Spleen (tissue), 11 donors: Measurements from ENCODE around the gene HIGD1A. TPM values are rescaled to one million over a fixed set of nuclear protein-coding genes. Genes with fewer than 3 reads are reported as not detected.
A peak's percentile ranks its signal among the peaks of the same experiment; 100 is the strongest.

Experiments used
- DNase-seq: peaks from one replicate; pipeline ENCODE4 v3.0.0-alpha.2; 2020
- H3K27ac ChIP-seq, 8 donors: fragments of 200-600 bp; sonication (generic) in 7 of 8; 1 replicate in 4 of 8; 2 replicates in 4 of 8; pipeline versions ENCODE4 v1.5.0 to v1.8.0; 2016 to 2021; ENCODE audit warnings: inconsistent platforms in 4 of 8, mild to moderate bottlenecking in 4 of 8, moderate library complexity in 1 of 8
- H3K27me3 ChIP-seq, 7 donors: fragments of 200-600 bp; sonication (generic) in 6 of 7; replicated peaks in 1 of 7; 1 replicate in 4 of 7; 2 replicates in 3 of 7; pipeline versions ENCODE4 v1.5.0 to v1.8.0; 2016 to 2021; ENCODE audit warnings: inconsistent platforms in 3 of 7, mild to moderate bottlenecking in 1 of 7
- H3K36me3 ChIP-seq, 6 donors: fragments of 200-600 bp; sonication (generic) in 5 of 6; 1 replicate in 4 of 6; 2 replicates in 2 of 6; pipeline versions ENCODE4 v1.5.0 to v1.8.0; 2016 to 2021; ENCODE audit warnings: inconsistent platforms in 2 of 6
- H3K4me1 ChIP-seq, 6 donors: fragments of 200-600 bp; sonication (generic) in 5 of 6; 1 replicate in 3 of 6; 2 replicates in 3 of 6; pipeline versions ENCODE4 v1.5.0 to v1.8.0; 2016 to 2021; ENCODE audit warnings: inconsistent platforms in 3 of 6
- H3K4me3 ChIP-seq, 8 donors: fragments of 200-600 bp; sonication (generic) in 7 of 8; 1 replicate in 4 of 8; 2 replicates in 4 of 8; pipeline versions ENCODE4 v1.5.0 to v1.8.0; 2016 to 2021; ENCODE audit warnings: inconsistent platforms in 4 of 8, mild to moderate bottlenecking in 4 of 8, moderate library complexity in 2 of 8
- H3K9me3 ChIP-seq, 8 donors: fragments of 200-600 bp; sonication (generic) in 7 of 8; 1 replicate in 4 of 8; 2 replicates in 4 of 8; pipeline versions ENCODE4 v1.5.0 to v1.8.0; 2016 to 2021; ENCODE audit warnings: inconsistent platforms in 4 of 8
- CTCF ChIP-seq, 11 experiments: fragments of 200-600 bp in 7 of 11; fragments of 450-650 bp in 4 of 11; sonication (generic) in 4 of 11; IDR thresholded peaks in 8 of 11; conservative IDR thresholded peaks in 3 of 11; 1 replicate in 7 of 11; 2 replicates in 4 of 11; pipeline versions ENCODE4 v1.4.0 to v1.8.0; 2016 to 2021; ENCODE audit warnings: antibody characterized with exemption in 11 of 11, inconsistent platforms in 4 of 11, mild to moderate bottlenecking in 1 of 11
- POLR2A ChIP-seq, 3 donors: fragments of 450-650 bp; IDR thresholded peaks; one replicate each; pipeline ENCODE4 v1.5.1; 2017; ENCODE audit warnings: antibody characterized with exemption in 3 of 3, mild to moderate bottlenecking in 1 of 3
- POLR2AphosphoS5 ChIP-seq, 3 donors: sonication (generic); formaldehyde crosslinking; IDR thresholded peaks; one replicate each; pipeline ENCODE4 v1.5.1; 2017; ENCODE audit warnings: antibody characterized with exemption in 3 of 3
- WGBS, 5 donors: extraction: QIAGEN DNeasy Blood & Tissue Kit in 3 of 5; methylation state at CpG; one replicate each; pipeline versions ENCODE4 v1.1.5 to v1.1.7; 2013 to 2018; 5-methylcytosine and 5-hydroxymethylcytosine counted together
- intact Hi-C: fragments of 100-400 bp; cut with DNase I; formaldehyde crosslinking; loops from one replicate; pipeline ENCODE4 v1.15.0; 2023; ENCODE audit warnings: low total_unique reads
- polyA plus RNA-seq, 3 donors: library from polyadenylated mRNA; stranded (reverse); fragments of 200-250 nt; gene quantifications; one replicate each; pipeline ENCODE4 v1.2.1, GENCODE V29; 2013
- total RNA-seq, 7 donors: library from RNA; depleted of rRNA in 3 of 7; stranded (reverse); fragments of >200 nt in 3 of 7; fragmentation: NEBNext Ultra II Directional in 4 of 7; extraction: Animal tissue kit (Norgen Biotek cat#: 25700) in 4 of 7; gene quantifications; one replicate each; pipeline versions ENCODE4 v1.1.0 to v1.2.1, GENCODE V29; 2016 to 2021
- donor health status: healthy with polysubstance abuse.
- donor health status: DM: no; HTN: no; CAD: no; lungs with moderate emphysema.
- donor health status: DM: no; HTN: no; CAD: no.
- donor health status: Bipolar disorder and iron deficiency.
- donor health status: healthy.
- donor health status: DM: no; HTN: no; CAD: no.
- donor health status: DM: yes; HTN: yes; CAD: no.

Gene HIGD1A
- total and polyA plus RNA-seq, 10 donors: 39.4 to 89.0 (median 59.6) TPM

- no peak for DNase-seq
- Histone ChIP-seq H3K27ac (no peak overlapping the region), H3K4me3 (no peak overlapping the region), H3K36me3 (peaks cover 3 to 73% (median 28%) of the 10 kb centered on the region in 6 donors), H3K9me3 (no peaks in the 10 kb centered on the region), H3K27me3 (no peaks in the 10 kb centered on the region), H3K4me1 (peaks cover 0 to 26% (median 6%) of the 10 kb centered on the region in 6 donors)
- intact Hi-C loops: no loop called here
- whole genome bisulfite sequencing, 5 donors: 76 to 81% (median 77%) methylated on average over 6 of the region's 6 CpGs
- TF ChIP-seq POLR2AphosphoS5 (IDR thresholded peaks at IDR 0.05) (no peak), POLR2A (IDR thresholded peaks at IDR 0.05) (no peak), CTCF (IDR thresholded peaks at IDR 0.05 in 8 of 11, conservative IDR thresholded peaks at IDR 0.05 in 3 of 11) (no peak)
Observed at GRCh38 chr3:42790714-42791229, 13.5 kb downstream of the HIGD1A start.

GRCh38 chr3:42786631-42787030, 17.7 kb downstream of the HIGD1A start:
- peaks cover 0 to 81% (median 26%) of the 10 kb centered on the region in 6 donors for H3K36me3 ChIP-seq
- WGBS, 5 donors: 92 to 98% (median 95%) methylated on average over 2 of the region's 2 CpGs
- no peak overlapping the region for H3K27ac ChIP-seq
- no peaks in the 10 kb centered on the region for H3K9me3 ChIP-seq
- H3K4me1 ChIP-seq: peaks cover 0 to 30% (median 7%) of the 10 kb centered on the region in 6 donors
- DNase-seq: no peak
- no peaks in the 10 kb centered on the region for H3K27me3 ChIP-seq
- H3K4me3 ChIP-seq: no peak overlapping the region
- intact Hi-C loops: no loop called here
- TF ChIP-seq POLR2A (IDR thresholded peaks at IDR 0.05): no peak
- no peak for TF ChIP-seq POLR2AphosphoS5 (IDR thresholded peaks at IDR 0.05)
- no peak for TF ChIP-seq CTCF (IDR thresholded peaks at IDR 0.05 in 8 of 11, conservative IDR thresholded peaks at IDR 0.05 in 3 of 11)

GRCh38 chr3:42786212-42786611, 18.1 kb downstream of the HIGD1A start:
- no peak for DNase-seq
- WGBS, 5 donors: 58 to 84% (median 68%) methylated on average over 1 of the region's 1 CpG
- Histone ChIP-seq H3K27me3 (no peaks in the 10 kb centered on the region), H3K4me3 (no peak overlapping the region), H3K27ac (peak overlapping the region in 1 of 8 donors; percentile 34), H3K9me3 (no peaks in the 10 kb centered on the region), H3K36me3 (peaks cover 0 to 76% (median 24%) of the 10 kb centered on the region in 6 donors), H3K4me1 (peaks cover 0 to 30% (median 7%) of the 10 kb centered on the region in 6 donors)
- TF ChIP-seq POLR2A (IDR thresholded peaks at IDR 0.05) (no peak), CTCF (IDR thresholded peaks at IDR 0.05 in 8 of 11, conservative IDR thresholded peaks at IDR 0.05 in 3 of 11) (no peak), POLR2AphosphoS5 (IDR thresholded peaks at IDR 0.05) (no peak)
- intact Hi-C loops: no loop called here

- intact Hi-C loops: loop anchor here (2.0 to 5.0 kb wide), 2 partner anchors 51 to 100 kb away; no protein-coding TSS in a partner anchor
- peaks cover 0 to 15% (median 4%) of the 10 kb centered on the region in 6 donors for H3K4me1 ChIP-seq
- DNase-seq: no peak
- H3K4me3 ChIP-seq: no peak overlapping the region
- TF ChIP-seq CTCF (IDR thresholded peaks at IDR 0.05 in 8 of 11, conservative IDR thresholded peaks at IDR 0.05 in 3 of 11): peak; percentile 67 to 87 (median 81)
- no peak for TF ChIP-seq POLR2A (IDR thresholded peaks at IDR 0.05)
- no peak overlapping the region for H3K27ac ChIP-seq
- H3K36me3 ChIP-seq: peaks cover 0 to 40% (median 12%) of the 10 kb centered on the region in 6 donors
- no peaks in the 10 kb centered on the region for H3K27me3 ChIP-seq
- 61 to 67% (median 65%) methylated on average over 11 of the region's 11 CpGs for WGBS, 5 donors
- H3K9me3 ChIP-seq: no peaks in the 10 kb centered on the region
Observed at GRCh38 chr3:42780892-42781700, 23.2 kb downstream of the HIGD1A start.
